H1 (cell line): ENCODE measurements around the gene AHRR. TPM values are rescaled to one million over a fixed set of nuclear protein-coding genes. Genes with fewer than 3 reads are reported as not detected.

Experiments used
- CHD1 ChIP-seq: IDR thresholded peaks from 2 replicates; pipeline ENCODE4 v1.6.1; 2012; ENCODE audit warnings: low read depth, low read length, improper control_type of control experiment
- CREB1 ChIP-seq: IDR thresholded peaks from 2 replicates; pipeline ENCODE4 v1.6.1; 2012; ENCODE audit warnings: inconsistent platforms
- KDM1A ChIP-seq: fragments of 200-600, 300-600 bp; sonication (generic); IDR thresholded peaks from 2 replicates; pipeline ENCODE4 v1.7.1; 2016; ENCODE audit warnings: mild to moderate bottlenecking, low read length, borderline replicate concordance
- MAX ChIP-seq: IDR thresholded peaks from 2 replicates; pipeline ENCODE4 v1.6.1; 2012; ENCODE audit warnings: inconsistent platforms
- RFX5 ChIP-seq: IDR thresholded peaks from 2 replicates; pipeline ENCODE4 v1.6.1; 2011; ENCODE audit warnings: low read depth, low read length, improper control_type of control experiment, borderline replicate concordance
- polyA plus RNA-seq, 7 experiments: library from polyadenylated mRNA; depleted of rRNA in 3 of 7; stranded (reverse) in 5 of 7; unstranded in 2 of 7; fragments of >200 nt in 5 of 7; fragments of 200-250 nt in 2 of 7; gene quantifications; 1 replicate in 5 of 7; 2 replicates in 1 of 7; 4 replicates in 1 of 7; pipeline versions ENCODE4 v1.2.1 to v1.2.3, GENCODE V29; 2011 to 2013; ENCODE audit warnings: missing spikeins in 2 of 7, mixed read lengths in 2 of 7
- total RNA-seq: library from RNA; stranded (reverse); fragmentation: NEBNext Ultra II Directional; extraction: Animal tissue kit (Norgen Biotek cat#: 25700); gene quantifications from 2 replicates; pipeline ENCODE4 v1.2.1, GENCODE V29; 2021

The AHRR gene
- total and polyA plus RNA-seq, 2 of the 8 experiments (the other 6 are each of a cell fraction or from before 2014, with no cell fraction given), result 0.41 to 0.80 TPM

- no peak for TF ChIP-seq RFX5
- no peak for TF ChIP-seq MAX
- no peak for TF ChIP-seq CREB1
- TF ChIP-seq KDM1A, result no peak
- no peak for TF ChIP-seq CHD1
Observed at GRCh38 chr5:435156-435790, 113.8 kb downstream of the AHRR start (continued).
